DLD1 (cell line): ENCODE results near the gene TTC39C.

Source experiments
- in situ Hi-C: cut with HindIII; loops from 2 replicates; pipeline ENCODE4 v1.10.0; 2017; ENCODE audit warnings: low sequenced_read_pairs

Gene TTC39C

DNA sequence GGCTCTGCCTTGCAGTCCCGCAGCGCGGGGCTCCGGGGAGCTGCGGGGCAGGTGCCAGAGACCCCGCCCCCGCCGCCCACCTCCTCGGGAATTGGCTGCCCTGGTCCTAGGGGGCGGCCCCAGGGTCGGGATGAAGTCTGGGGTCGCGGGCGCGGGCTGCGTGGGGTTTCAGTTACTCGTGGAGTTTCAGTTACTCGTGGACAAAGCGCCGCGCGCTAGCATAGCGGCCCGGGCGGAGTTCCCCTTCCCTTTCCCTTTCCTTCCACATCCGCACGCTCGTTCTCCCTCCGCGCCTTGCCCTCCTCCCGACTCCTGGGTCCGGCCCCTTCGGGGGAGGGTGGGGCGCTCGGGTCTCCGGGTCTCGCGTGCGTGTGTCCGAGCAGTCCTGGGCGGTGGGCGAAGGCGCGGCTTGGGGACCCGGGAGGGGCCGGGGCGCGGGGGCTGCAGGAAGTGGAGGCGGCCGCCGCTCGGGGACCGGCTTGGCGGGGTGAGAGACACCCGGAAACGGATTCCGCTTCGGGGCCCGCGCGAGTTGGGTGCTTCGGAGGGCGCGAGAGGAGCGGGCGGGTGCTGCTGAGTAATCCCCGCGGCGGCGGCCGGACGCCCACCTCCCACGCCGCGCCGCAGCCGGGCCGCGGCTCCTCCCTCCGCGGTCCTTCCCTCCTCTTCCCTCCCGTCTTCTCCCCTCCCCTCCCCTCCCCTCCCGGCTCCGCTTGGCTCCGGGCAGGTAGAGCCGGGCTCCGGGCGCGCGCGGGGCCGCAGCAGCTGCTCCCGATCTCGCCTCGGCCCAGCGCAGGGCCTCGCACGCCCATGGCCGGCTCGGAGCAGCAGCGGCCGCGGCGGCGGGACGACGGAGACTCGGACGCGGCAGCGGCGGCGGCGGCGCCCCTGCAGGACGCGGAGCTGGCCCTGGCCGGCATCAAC lies at the start of gene TTC39C:
TSS of gene TTC39C (plus strand) at position 693 of the 924 bp plus-strand sequence. CDS start at position 811, 118 bp downstream.
- in situ Hi-C loops = no loop called here

- in situ Hi-C loops = no loop called here
Measured at GRCh38 chr18:23966909-23967308, 47.6 kb upstream of the TTC39C start.

GRCh38 chr18:23967321-23968089 lies 47.0 kb upstream of the TTC39C start:
- in situ Hi-C loops = no loop called here

GRCh38 chr18:23968638-23969604 lies 45.6 kb upstream of the TTC39C start:
- in situ Hi-C loops = no loop called here

GRCh38 chr18:23969664-23970063 lies 44.9 kb upstream of the TTC39C start:
- in situ Hi-C loops = no loop called here

DNA sequence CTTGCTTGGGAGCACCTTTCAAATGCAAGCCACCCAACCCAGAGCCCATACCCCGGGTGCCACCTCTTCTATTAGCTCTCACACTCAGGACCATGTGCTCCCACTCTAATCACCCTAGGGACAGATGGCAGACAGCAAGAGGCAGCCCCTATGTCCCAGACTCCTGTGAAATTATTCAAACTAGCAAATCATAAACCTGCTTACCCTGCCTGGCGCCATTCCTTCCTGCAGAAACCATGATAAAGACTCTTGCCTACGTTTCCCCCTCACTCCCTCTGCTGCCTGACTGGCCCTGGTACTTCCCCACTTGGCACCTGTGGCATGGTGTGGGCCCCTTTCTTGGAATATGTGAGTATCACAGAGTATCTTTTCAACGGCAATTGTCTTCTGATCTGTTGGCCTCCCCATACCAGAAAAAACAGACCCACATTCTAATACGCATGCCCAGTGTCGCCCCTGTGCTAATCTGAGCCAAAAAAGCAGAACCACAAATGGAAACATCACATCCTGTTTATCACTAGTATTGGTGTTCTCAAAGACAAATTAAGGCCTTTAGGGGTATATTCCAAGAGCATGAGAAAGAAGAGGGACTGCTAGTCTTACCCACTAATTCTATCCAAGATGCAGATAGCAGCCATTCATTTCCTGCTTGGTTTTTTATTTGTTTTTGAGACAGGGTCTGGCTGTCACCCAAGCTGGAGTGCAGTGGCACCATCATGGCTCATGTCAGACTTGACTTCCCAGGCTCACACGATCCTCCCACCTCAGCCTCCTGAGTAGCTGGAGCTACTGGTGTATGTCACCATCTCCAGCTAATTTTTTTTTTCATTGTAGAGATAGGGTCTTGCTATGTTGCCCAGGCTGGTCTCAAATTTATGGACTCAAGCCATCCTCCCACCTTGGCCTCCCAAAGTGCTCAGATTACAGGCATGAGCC lies 44.1 kb upstream of the TTC39C start:
- in situ Hi-C loops = no loop called here

- in situ Hi-C loops = no loop called here
Measured at GRCh38 chr18:23971097-23971440, 43.5 kb upstream of the TTC39C start.

DNA sequence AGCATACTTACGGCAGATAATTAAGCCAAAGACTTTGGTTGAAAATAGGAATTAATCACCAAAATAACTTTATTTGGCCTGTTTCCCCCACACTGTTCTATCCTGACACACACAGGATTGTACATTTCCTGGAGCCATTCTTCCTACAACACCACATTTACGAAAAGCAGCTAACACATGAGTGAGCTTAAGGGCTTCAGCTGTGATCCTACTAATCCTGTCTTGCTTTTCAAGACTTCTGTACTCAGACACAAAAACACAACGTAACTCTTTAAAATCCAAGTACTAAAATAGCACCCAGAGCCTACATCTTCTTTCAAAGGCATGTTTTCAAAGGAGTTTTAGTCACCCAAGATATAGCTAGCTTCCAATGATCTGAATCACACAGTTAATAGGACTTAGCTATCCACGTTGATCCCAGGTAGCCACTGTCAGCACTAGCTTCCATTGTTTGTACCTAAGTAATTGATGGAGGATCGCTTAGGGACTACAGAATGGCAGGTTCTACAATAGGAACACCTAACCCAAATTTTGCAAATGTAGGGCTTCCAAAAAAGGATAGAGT lies 42.8 kb upstream of the TTC39C start:
- in situ Hi-C loops = no loop called here

DNA sequence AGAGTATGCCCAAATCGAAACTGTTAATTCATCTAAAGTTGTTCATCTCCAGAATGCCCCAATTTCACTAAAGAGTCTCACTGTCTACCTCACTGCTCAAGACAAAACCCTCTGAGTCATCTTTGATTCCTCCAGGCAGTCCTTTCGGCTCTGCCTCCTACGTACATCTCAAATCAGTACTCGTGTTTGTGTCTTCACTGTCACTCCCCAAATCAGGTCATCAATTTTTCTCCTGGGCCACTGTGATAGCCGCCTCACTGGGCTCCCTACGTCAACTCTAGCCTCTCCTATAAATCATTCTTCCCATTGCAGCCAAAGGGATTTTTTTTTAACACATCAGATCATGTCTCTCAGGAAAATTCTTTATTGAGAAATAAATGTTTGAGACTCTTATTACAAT lies 42.1 kb upstream of the TTC39C start:
- in situ Hi-C loops = no loop called here

DNA sequence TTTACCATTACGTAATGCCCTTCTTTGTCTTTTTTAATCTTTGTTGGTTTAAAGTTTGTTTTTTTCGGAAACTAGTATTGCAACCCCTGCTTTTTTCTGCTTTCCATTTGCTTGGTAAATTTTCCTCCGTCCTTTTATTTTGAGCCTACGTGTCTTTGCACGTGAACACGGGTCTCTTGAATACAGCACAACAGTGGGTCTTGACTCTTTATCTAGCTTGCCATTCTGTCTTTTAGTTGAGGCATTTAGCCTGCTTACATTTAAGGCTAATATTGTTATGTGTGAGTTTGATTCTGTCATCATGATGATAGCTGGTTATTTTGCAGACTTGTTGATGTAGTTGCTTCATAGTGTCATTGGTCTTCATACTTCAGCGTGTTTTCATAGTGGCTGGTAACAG lies 37.5 kb upstream of the TTC39C start:
- in situ Hi-C loops = no loop called here

DNA sequence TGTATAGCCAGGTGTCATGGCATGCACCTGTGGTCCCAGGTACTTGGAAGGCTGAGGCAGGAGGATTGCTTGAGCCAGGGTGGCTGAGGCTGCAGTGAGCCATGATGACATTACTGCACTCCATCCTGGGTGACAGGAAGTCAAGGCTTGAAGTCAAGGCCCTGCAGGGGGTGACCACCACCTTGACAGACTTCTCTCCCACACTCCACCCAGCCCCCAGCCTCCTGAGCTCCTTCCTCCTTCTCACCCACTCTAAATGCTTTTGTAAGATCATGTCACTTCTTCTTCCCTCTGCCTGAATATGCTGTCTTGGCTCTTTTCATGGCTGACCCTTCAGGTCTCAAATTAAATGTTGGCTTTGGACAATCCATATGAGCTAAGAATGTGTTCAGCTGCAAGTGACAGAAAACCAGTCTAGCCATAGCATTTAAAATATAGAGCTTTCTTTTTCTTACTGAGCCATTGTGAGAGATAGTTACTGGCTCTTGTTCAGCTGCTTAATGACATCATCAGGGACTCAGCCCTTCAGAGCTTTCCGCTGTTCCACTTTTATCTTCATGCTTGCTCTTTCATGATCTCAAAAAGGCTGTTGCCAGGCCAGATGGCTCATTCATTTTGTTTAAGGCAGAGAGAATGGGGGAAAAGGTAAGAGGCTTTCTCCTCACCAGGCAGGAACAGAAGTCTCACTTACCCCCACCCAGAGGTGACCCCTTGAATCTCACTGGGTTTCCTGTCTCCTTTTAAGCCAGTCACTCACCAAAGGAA lies 36.7 kb upstream of the TTC39C start:
- in situ Hi-C loops = no loop called here

GRCh38 chr18:23981369-23981980 lies 33.1 kb upstream of the TTC39C start:
- in situ Hi-C loops = no loop called here

- in situ Hi-C loops = no loop called here
Measured at GRCh38 chr18:23982155-23983079, 32.1 kb upstream of the TTC39C start.

- in situ Hi-C loops = no loop called here
Measured at GRCh38 chr18:23983112-23983511, 31.4 kb upstream of the TTC39C start.

- in situ Hi-C loops = no loop called here
Measured at GRCh38 chr18:23986600-23987359, 27.8 kb upstream of the TTC39C start.
